Measurements from ENCODE around the gene SNAPC2. TPM values are rescaled to one million over a fixed set of nuclear protein-coding genes. Genes with fewer than 3 reads are reported as not detected.

The SNAPC2 gene
- polyA plus RNA-seq, 1 of the 3 experiments (the other 2 are of a cell fraction), result 38.7 TPM

DNA sequence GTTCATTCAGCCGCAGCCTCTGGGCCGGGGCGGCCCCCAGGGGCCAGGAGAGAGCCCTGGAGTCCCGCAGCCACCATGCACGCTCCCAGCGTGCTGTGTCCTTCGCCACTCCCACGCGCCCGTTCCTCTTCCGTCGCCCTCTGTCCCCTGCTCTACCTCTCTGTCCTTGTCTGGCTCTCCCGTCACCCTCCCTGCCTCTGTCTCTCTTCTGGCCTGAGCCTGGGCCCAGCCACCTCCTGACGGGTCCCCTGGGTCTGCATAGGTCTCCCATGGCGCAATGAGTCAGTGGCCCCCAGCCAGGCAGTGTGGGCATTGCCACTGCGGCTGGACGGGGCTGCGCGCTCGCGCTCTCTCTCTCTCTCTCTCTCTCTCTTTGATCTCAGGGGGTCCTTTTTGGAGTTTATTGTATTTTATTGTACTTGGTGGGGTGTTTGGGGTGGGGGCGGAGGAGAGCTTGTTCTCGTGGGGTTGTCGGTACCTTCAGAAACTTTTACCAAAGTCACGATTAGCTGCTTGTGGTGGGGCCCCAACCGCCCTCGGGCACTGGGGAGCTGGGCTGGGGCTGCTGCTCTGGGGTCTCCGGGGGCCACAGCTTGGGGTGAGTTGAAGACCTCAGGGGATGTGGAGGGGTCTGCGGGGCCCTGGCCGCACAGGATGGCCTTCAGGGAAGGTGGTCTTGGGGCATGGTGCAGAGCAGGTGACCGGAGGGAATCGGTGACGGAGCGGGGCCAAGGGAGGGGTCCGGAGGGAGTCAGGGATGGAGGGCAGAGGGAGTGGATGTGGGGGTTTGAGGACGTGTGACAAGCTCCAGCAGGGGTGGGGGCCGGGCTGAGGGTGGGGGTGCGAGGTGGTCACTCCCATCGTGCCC, 7.2 kb upstream of the SNAPC2 start:
- WGBS (ENCODE audit: low lambda C conversion rate), result 96% methylated on average over 33 of the region's 39 CpGs
- no peaks in the 10 kb centered on the region for H3K9me2 ChIP-seq
- peaks cover 6% of the 10 kb centered on the region; the same call in 1 of the 2 replicates for H3K79me2 ChIP-seq (ENCODE audit: insufficient read depth)
- TF ChIP-seq TAF1 (IDR thresholded peaks at IDR 0.05; ENCODE audit: borderline replicate concordance, low read depth, low read length), result no peak
- no peak for TF ChIP-seq YY1 (IDR thresholded peaks at IDR 0.05; ENCODE audit: low read depth)
- TF ChIP-seq, protein P1, sequence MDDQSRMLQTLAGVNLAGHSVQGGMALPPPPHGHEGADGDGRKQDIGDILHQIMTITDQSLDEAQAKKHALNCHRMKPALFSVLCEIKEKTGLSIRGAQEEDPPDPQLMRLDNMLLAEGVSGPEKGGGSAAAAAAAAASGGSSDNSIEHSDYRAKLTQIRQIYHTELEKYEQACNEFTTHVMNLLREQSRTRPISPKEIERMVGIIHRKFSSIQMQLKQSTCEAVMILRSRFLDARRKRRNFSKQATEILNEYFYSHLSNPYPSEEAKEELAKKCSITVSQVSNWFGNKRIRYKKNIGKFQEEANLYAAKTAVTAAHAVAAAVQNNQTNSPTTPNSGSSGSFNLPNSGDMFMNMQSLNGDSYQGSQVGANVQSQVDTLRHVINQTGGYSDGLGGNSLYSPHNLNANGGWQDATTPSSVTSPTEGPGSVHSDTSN (IDR thresholded peaks at IDR 0.05), result no peak
- TF ChIP-seq GABPA (IDR thresholded peaks at IDR 0.05; ENCODE audit: low read depth), result no peak
- TF ChIP-seq CHD2 (IDR thresholded peaks at IDR 0.05; ENCODE audit: low read length, partially characterized antibody), result no peak
- TF ChIP-seq TCF12 (IDR thresholded peaks at IDR 0.05), result no peak
- H3K27ac ChIP-seq (ENCODE audit: low read depth in 2 of 2, low read length in 1 of 2), result no peak overlapping the region
- H3K4me1 ChIP-seq (ENCODE audit: control insufficient read depth in 1 of 2, insufficient read depth in 2 of 2, low read depth in 1 of 2, low read length in 1 of 2), result peaks cover 0 to 9% of the 10 kb centered on the region in 2 experiments; a peak in 2 of 4 replicates
- no peak overlapping the region for H3K4me2 ChIP-seq
- no peak overlapping the region for H2AFZ ChIP-seq (ENCODE audit: low read depth)
- peaks cover 0 to 35% of the 10 kb centered on the region in 2 experiments for H3K36me3 ChIP-seq (replicated peaks in 1 of 2; ENCODE audit: control insufficient read depth in 1 of 2, insufficient read depth in 2 of 2, low read length in 1 of 2)
- no peak overlapping the region for H3K9ac ChIP-seq
- ChIA-PET POLR2A (no interaction called here), CTCF (interaction anchor here (1.5 kb wide), 1 partner anchor 9 kb away, joined by 5 read pairs; the partner anchor contains the start of gene MAP2K7)
- no peaks in the 10 kb centered on the region for H3K9me3 ChIP-seq
- DNase-seq, result no peak
- peaks cover 6% of the 10 kb centered on the region for H3F3A ChIP-seq (replicated peaks; ENCODE audit: insufficient read depth)
- H3K4me3 ChIP-seq (ENCODE audit: low read depth in 2 of 2, low read length in 1 of 2), result no peak overlapping the region
- H3K27me3 ChIP-seq (ENCODE audit: insufficient read depth), result peaks cover 7% of the 10 kb centered on the region; the same call in 1 of the 2 replicates
- H4K20me1 ChIP-seq (ENCODE audit: insufficient read depth), result peaks cover 5% of the 10 kb centered on the region

DNA sequence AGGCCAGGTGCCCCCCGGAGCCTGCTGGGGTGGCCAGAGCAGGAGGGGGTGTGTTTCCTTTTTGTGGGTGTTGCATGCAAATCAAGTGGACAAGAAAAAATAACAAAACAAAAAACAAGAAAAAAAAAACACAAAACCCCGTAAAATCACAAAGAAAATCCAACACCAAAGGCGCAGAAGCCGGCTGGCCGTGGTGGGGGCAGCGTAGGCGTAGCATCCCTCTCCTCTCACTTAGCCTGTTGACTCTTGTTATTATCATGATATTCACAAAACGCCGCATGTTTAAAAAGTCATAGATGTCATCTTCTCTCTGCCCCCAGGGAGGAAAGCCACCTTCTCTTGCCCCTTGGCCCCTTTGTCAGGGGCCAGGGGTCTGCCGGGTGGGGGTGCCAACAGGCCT, 6.5 kb upstream of the SNAPC2 start:
- Histone ChIP-seq H2AFZ (ENCODE audit: low read depth) (no peak overlapping the region), H3K4me3 (ENCODE audit: low read depth in 2 of 2, low read length in 1 of 2) (no peak overlapping the region), H3K27me3 (ENCODE audit: insufficient read depth) (peaks cover 7% of the 10 kb centered on the region; the same call in 1 of the 2 replicates), H3K36me3 (replicated peaks in 1 of 2; ENCODE audit: control insufficient read depth in 1 of 2, insufficient read depth in 2 of 2, low read length in 1 of 2) (peaks cover 0 to 35% of the 10 kb centered on the region in 2 experiments), H3K79me2 (ENCODE audit: insufficient read depth) (no peaks in the 10 kb centered on the region), H3K9me3 (no peaks in the 10 kb centered on the region), H3F3A (replicated peaks; ENCODE audit: insufficient read depth) (peaks cover 6% of the 10 kb centered on the region), H3K9me2 (no peaks in the 10 kb centered on the region), H3K27ac (ENCODE audit: low read depth in 2 of 2, low read length in 1 of 2) (no peak overlapping the region), H3K4me1 (ENCODE audit: control insufficient read depth in 1 of 2, insufficient read depth in 2 of 2, low read depth in 1 of 2, low read length in 1 of 2) (peaks cover 0 to 9% of the 10 kb centered on the region in 2 experiments; a peak in 2 of 4 replicates), H4K20me1 (ENCODE audit: insufficient read depth) (no peaks in the 10 kb centered on the region; the same call in 1 of the 2 replicates), H3K4me2 (no peak overlapping the region), H3K9ac (no peak overlapping the region)
- CTCF ChIA-PET, result no interaction called here
- DNase-seq, result no peak
- POLR2A ChIA-PET, result no interaction called here
- WGBS (ENCODE audit: low lambda C conversion rate), result 91% methylated on average over 10 of the region's 10 CpGs
- TF ChIP-seq, protein P2, sequence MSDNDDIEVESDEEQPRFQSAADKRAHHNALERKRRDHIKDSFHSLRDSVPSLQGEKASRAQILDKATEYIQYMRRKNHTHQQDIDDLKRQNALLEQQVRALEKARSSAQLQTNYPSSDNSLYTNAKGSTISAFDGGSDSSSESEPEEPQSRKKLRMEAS (IDR thresholded peaks at IDR 0.05; ENCODE audit: low read depth), result no peak
- TF ChIP-seq FOXM1 (IDR thresholded peaks at IDR 0.05; ENCODE audit: low read depth) (no peak), SIN3A (IDR thresholded peaks at IDR 0.05; ENCODE audit: borderline replicate concordance, low read depth, low read length) (no peak), EP300 (IDR thresholded peaks at IDR 0.05; ENCODE audit: borderline replicate concordance in 1 of 2, low read depth in 1 of 2, low read length in 1 of 2) (no peak), TCF12 (IDR thresholded peaks at IDR 0.05) (no peak), RAD21 (IDR thresholded peaks at IDR 0.05; ENCODE audit: low read length) (no peak), RXRA (IDR thresholded peaks at IDR 0.05; ENCODE audit: borderline replicate concordance, low read depth) (no peak), SMC3 (IDR thresholded peaks at IDR 0.05; ENCODE audit: low read depth, low read length) (no peak), GABPA (IDR thresholded peaks at IDR 0.05; ENCODE audit: low read depth) (no peak), MXI1 (IDR thresholded peaks at IDR 0.05; ENCODE audit: low read depth, low read length) (no peak)
- TF ChIP-seq, protein P3, sequence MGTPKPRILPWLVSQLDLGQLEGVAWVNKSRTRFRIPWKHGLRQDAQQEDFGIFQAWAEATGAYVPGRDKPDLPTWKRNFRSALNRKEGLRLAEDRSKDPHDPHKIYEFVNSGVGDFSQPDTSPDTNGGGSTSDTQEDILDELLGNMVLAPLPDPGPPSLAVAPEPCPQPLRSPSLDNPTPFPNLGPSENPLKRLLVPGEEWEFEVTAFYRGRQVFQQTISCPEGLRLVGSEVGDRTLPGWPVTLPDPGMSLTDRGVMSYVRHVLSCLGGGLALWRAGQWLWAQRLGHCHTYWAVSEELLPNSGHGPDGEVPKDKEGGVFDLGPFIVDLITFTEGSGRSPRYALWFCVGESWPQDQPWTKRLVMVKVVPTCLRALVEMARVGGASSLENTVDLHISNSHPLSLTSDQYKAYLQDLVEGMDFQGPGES (IDR thresholded peaks at IDR 0.05; ENCODE audit: low read depth, low read length), result no peak
- TF ChIP-seq, protein P4, sequence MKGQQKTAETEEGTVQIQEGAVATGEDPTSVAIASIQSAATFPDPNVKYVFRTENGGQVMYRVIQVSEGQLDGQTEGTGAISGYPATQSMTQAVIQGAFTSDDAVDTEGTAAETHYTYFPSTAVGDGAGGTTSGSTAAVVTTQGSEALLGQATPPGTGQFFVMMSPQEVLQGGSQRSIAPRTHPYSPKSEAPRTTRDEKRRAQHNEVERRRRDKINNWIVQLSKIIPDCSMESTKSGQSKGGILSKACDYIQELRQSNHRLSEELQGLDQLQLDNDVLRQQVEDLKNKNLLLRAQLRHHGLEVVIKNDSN (IDR thresholded peaks at IDR 0.05; ENCODE audit: borderline replicate concordance, low read depth), result no peak
- TF ChIP-seq, protein P5, sequence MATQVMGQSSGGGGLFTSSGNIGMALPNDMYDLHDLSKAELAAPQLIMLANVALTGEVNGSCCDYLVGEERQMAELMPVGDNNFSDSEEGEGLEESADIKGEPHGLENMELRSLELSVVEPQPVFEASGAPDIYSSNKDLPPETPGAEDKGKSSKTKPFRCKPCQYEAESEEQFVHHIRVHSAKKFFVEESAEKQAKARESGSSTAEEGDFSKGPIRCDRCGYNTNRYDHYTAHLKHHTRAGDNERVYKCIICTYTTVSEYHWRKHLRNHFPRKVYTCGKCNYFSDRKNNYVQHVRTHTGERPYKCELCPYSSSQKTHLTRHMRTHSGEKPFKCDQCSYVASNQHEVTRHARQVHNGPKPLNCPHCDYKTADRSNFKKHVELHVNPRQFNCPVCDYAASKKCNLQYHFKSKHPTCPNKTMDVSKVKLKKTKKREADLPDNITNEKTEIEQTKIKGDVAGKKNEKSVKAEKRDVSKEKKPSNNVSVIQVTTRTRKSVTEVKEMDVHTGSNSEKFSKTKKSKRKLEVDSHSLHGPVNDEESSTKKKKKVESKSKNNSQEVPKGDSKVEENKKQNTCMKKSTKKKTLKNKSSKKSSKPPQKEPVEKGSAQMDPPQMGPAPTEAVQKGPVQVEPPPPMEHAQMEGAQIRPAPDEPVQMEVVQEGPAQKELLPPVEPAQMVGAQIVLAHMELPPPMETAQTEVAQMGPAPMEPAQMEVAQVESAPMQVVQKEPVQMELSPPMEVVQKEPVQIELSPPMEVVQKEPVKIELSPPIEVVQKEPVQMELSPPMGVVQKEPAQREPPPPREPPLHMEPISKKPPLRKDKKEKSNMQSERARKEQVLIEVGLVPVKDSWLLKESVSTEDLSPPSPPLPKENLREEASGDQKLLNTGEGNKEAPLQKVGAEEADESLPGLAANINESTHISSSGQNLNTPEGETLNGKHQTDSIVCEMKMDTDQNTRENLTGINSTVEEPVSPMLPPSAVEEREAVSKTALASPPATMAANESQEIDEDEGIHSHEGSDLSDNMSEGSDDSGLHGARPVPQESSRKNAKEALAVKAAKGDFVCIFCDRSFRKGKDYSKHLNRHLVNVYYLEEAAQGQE (IDR thresholded peaks at IDR 0.05; ENCODE audit: low read depth, low read length), result no peak
- TF ChIP-seq, protein P1 (IDR thresholded peaks at IDR 0.05), result no peak
